GM12864 (cell line): Measurements from ENCODE around the gene XCL2.

Experiments
- DNase-seq: peaks from one replicate; pipeline ENCODE4 v3.0.0-alpha.2; 2011; ENCODE audit warnings: low read depth
- H3K4me3 ChIP-seq: 2 replicates; pipeline ENCODE4 v1.5.1; 2011; ENCODE audit warnings: mild to moderate bottlenecking, low read depth, low read length, control low read depth
- TF ChIP-seq, protein P1 (sequence below): IDR thresholded peaks from 2 replicates; pipeline ENCODE4 v1.5.1; 2011; ENCODE audit warnings: low read depth, mild to moderate bottlenecking, moderate library complexity, low read length, control low read depth, inconsistent platforms; ENCODE audit errors: missing control alignments

Gene XCL2

DNA sequence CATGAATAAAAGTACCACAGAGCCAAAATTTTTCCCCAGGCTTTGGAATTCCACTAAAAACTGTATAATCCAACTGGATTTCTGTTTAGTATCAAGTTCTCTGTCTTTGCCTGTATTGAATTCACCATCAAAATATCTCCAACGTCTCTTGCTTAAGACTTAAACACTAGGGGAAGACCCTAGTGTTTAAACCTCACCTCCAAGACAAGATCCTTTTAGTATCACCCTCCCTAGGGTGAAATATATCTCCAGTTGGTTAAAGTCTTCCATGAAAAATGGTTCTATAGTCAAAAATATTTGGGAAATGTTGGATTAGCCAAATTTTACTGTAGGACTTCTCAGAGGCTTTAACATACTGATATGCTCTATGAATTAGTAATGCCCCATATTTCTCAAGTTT lies 24.5 kb upstream of the XCL2 start:
- DNase-seq: no peak
- no peak overlapping the region for H3K4me3 ChIP-seq
- TF ChIP-seq, protein P1, sequence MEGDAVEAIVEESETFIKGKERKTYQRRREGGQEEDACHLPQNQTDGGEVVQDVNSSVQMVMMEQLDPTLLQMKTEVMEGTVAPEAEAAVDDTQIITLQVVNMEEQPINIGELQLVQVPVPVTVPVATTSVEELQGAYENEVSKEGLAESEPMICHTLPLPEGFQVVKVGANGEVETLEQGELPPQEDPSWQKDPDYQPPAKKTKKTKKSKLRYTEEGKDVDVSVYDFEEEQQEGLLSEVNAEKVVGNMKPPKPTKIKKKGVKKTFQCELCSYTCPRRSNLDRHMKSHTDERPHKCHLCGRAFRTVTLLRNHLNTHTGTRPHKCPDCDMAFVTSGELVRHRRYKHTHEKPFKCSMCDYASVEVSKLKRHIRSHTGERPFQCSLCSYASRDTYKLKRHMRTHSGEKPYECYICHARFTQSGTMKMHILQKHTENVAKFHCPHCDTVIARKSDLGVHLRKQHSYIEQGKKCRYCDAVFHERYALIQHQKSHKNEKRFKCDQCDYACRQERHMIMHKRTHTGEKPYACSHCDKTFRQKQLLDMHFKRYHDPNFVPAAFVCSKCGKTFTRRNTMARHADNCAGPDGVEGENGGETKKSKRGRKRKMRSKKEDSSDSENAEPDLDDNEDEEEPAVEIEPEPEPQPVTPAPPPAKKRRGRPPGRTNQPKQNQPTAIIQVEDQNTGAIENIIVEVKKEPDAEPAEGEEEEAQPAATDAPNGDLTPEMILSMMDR: no peak

DNA sequence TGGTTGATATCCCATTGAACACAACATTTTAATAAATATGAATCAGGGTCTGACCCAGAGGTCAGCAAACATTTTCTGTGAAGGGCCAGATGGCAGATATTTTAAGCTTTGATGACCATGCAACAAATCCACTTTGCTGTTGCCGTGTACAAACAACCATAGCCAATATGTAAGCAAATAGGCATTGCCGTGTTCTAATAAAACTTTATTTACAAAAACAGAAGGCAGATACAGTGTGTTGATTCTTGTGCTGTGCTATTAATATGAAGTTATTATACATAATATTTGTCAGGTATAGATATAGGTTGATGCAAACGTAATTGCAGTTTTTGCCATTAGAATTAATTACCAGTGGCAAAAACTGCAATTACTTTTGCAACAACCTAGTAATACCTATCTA lies 23.8 kb upstream of the XCL2 start:
- TF ChIP-seq, protein P1: no peak
- no peak overlapping the region for H3K4me3 ChIP-seq
- DNase-seq: no peak

DNA sequence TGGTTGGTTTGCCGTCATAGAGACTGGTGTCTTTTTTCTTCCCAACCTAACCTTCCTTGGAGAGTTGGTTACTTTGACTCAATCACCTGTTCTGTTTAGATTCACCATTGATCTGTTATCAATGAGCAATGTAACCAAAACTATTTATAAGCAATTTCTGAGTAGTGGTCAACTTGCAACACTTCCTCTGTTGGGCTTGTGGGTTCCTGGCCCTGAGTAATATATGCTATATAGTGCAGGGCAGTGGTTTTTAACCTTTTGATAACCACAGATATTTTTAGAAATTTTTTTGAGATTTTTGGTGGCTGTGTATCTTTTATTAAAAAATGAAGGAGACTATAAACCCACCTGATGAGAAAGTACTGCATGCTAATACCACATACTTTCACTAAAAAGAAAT lies 23.2 kb upstream of the XCL2 start:
- H3K4me3 ChIP-seq: no peak overlapping the region
- TF ChIP-seq, protein P1: no peak
- no peak for DNase-seq

DNA sequence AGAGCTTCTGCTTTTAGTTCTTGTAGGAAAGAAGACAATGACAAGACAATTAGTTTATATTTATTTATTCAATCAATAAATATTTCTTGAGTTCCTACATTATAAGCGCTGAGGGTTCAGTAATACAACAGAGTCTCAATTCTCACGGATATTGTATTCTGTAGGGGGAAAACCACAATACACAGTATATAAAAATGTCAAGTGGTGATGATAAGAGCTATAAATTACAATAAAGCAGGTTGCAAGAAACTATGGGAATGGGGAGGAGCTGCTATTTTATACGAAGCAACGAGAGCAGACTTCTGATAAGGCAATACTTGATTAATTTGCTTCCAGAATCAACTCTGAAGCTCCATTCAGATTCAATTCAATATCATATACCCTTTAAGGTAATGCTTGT lies 22.0 kb upstream of the XCL2 start:
- no peak for DNase-seq
- H3K4me3 ChIP-seq: no peak overlapping the region
- TF ChIP-seq, protein P1: no peak

DNA sequence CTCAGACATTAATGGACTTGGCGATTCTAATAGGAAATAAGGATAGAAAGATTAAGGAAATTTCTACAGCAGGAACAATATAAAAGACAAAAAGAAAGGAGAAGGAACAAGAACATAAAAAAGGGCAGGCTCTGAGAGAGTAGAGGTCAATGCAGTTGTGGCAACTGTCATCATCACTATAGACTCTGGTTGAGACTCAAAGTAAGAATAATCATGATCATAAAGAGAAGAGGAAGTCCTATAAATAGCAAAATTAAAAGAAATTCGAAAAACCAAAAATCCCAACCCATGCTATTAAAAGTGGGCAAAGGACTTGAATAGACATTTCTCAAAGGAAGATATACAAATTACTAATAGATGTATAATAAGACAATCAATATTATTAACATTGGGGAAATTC lies 18.2 kb upstream of the XCL2 start:
- H3K4me3 ChIP-seq: no peak overlapping the region
- no peak for DNase-seq
- TF ChIP-seq, protein P1: no peak

DNA sequence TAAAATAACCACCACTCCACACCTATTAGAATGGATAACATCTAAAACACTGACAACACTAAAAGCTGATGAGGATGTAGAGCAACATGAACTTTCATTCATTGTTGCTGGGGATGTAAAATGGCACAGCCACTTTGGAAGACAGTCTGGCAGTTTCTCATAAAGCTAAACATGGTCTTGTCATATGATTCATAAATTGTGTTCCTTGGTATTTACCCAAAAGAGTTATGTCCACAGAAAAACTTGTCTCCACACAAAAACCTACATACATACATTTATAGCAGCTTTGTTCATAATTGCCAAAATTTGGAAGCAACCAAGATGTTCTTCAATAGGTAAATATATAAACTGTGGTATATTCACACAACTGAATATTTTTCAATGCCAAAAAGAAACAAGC lies 16.6 kb upstream of the XCL2 start:
- TF ChIP-seq, protein P1: no peak
- no peak overlapping the region for H3K4me3 ChIP-seq
- DNase-seq: no peak

DNA sequence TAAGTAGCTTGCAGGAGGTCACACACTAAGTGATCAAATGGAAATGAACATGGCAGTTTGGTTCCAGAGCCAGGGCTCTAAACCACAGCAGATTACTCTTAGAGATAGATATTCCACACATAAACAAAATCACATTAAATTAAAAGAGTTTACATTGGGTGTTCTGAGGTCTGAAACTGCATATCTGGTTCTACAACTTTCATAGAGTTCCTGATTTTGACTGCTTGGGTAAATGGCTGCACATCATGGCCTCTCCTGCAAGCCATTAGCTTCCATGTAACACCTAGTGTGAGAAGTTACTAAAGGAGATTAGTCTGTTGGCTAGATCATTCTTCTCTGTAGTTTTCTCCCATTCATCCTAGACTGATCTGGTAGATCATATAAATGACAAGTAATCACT lies 12.8 kb upstream of the XCL2 start:
- no peak overlapping the region for H3K4me3 ChIP-seq
- TF ChIP-seq, protein P1: no peak
- DNase-seq: no peak
